Measurements from ENCODE around the gene RNASEH2A. TPM values are rescaled to one million over a fixed set of nuclear protein-coding genes. Genes with fewer than 3 reads are reported as not detected.
"Not testable (repeated sequence)": the region's sequence is repeated elsewhere in the genome, so short reads cannot be mapped to it uniquely, and the experiment has no call there.

The RNASEH2A gene
- total RNA-seq, 1 experiment from 2014 or later, result 79.5 TPM

DNA sequence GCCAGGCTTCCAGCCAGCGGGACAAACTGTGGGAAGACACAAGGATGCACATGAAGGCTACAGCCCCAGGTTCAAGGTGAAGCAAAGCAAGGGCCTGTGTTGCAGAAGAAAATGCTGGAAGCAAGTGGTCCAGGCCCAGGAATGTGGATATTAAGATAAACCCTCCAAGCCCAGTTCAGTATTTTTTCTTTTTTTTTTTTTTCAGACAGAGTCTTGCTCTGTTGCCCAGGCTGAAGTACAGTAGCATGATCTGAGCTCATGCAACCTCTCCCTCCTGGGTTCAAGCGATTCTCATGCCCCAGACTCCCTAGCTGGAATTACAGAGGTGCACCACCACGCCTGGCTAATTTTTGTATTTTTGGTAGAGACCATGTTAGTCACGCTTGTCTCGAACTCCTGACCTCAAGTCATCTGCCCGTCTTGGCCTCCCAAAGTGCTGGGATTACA is 9.2 kb upstream of the RNASEH2A start:
- no peaks in the 10 kb centered on the region for H3K27me3 ChIP-seq (ENCODE audit: insufficient read depth, low read length)
- no peak overlapping the region for H2BK20ac ChIP-seq (ENCODE audit: low read depth, low read length, poor library complexity, severe bottlenecking)
- Mint-ChIP-seq H3K36me3 (ENCODE audit: insufficient read depth in 1 of 3, low read depth in 3 of 3) (peaks cover 11 to 44% (median 35%) of the 10 kb centered on the region in 3 experiments; a peak in 6 of 7 replicates), H3K27ac (no peak overlapping the region), H3K4me3 (no peak overlapping the region), H3K9me3 (no peaks in the 10 kb centered on the region; a peak in 1 of 5 replicates), H3K4me1 (peaks cover 24% of the 10 kb centered on the region in 2 experiments), H3K27me3 (ENCODE audit: low read depth) (peaks cover 4% of the 10 kb centered on the region)
- H3K4ac ChIP-seq (ENCODE audit: low read depth, low read length), result no peak overlapping the region
- H3K79me2 ChIP-seq (ENCODE audit: insufficient read depth, low read length), result no peaks in the 10 kb centered on the region
- DNase-seq, result no peak
- no peak overlapping the region for H3K27ac ChIP-seq (ENCODE audit: insufficient read length, low read depth, low read length)
- H3K9me3 ChIP-seq (ENCODE audit: control insufficient read depth, low read depth, low read length), result no peaks in the 10 kb centered on the region
- no peak overlapping the region for H2BK12ac ChIP-seq (ENCODE audit: insufficient read length, low read depth, low read length)
- no peak overlapping the region for H4K91ac ChIP-seq (ENCODE audit: insufficient read length, low read depth, low read length)
- no peak overlapping the region for H2BK5ac ChIP-seq (ENCODE audit: insufficient read length, low read length)
- no peak overlapping the region for H4K5ac ChIP-seq (ENCODE audit: insufficient read length, low read depth, low read length)
- no peaks in the 10 kb centered on the region for H4K20me1 ChIP-seq (ENCODE audit: control insufficient read depth, insufficient read depth, insufficient read length)
- no peaks in the 10 kb centered on the region; the same call in 1 of the 2 replicates for H3K4me1 ChIP-seq (ENCODE audit: insufficient read depth, low read length)
- H3K56ac ChIP-seq (ENCODE audit: insufficient read length, low read depth, low read length), result no peak overlapping the region
- H3K18ac ChIP-seq (ENCODE audit: insufficient read length, low read depth, low read length), result no peak overlapping the region
- H4K8ac ChIP-seq (replicated peaks; ENCODE audit: insufficient read length, low read depth, low read length), result no peak overlapping the region
- no peak overlapping the region for H2BK15ac ChIP-seq (ENCODE audit: low read depth, low read length)
- no peak overlapping the region for H3K4me2 ChIP-seq (ENCODE audit: insufficient read depth, insufficient read length, low read length)
- H2AFZ ChIP-seq (ENCODE audit: low read length), result no peak overlapping the region
- WGBS (ENCODE audit: extremely low coverage, insufficient read length, low lambda C conversion rate), result no CpG with 5 or more reads among the region's 6 CpGs
- peaks cover 28% of the 10 kb centered on the region for H3K23me2 ChIP-seq (ENCODE audit: insufficient read length, low read depth, low read length, poor library complexity, severe bottlenecking)
- no peak overlapping the region for H3K23ac ChIP-seq (ENCODE audit: insufficient read length, low read depth, low read length)
- peaks cover 4% of the 10 kb centered on the region for H3K79me1 ChIP-seq (ENCODE audit: insufficient read depth, low read depth, low read length, poor library complexity, severe bottlenecking)
- TF ChIP-seq, protein P1, sequence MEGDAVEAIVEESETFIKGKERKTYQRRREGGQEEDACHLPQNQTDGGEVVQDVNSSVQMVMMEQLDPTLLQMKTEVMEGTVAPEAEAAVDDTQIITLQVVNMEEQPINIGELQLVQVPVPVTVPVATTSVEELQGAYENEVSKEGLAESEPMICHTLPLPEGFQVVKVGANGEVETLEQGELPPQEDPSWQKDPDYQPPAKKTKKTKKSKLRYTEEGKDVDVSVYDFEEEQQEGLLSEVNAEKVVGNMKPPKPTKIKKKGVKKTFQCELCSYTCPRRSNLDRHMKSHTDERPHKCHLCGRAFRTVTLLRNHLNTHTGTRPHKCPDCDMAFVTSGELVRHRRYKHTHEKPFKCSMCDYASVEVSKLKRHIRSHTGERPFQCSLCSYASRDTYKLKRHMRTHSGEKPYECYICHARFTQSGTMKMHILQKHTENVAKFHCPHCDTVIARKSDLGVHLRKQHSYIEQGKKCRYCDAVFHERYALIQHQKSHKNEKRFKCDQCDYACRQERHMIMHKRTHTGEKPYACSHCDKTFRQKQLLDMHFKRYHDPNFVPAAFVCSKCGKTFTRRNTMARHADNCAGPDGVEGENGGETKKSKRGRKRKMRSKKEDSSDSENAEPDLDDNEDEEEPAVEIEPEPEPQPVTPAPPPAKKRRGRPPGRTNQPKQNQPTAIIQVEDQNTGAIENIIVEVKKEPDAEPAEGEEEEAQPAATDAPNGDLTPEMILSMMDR (conservative IDR thresholded peaks at IDR 0.05), result no peak
- no peak overlapping the region for H3K9ac ChIP-seq (ENCODE audit: extremely low read depth, insufficient read length, low read length)
- no peak overlapping the region for H2BK120ac ChIP-seq (ENCODE audit: low read depth, low read length, poor library complexity, severe bottlenecking)
- H2AK5ac ChIP-seq (ENCODE audit: insufficient read length, low read length), result no peak overlapping the region
- H3T11ph ChIP-seq (ENCODE audit: low read length), result no peak overlapping the region
- H3K14ac ChIP-seq (ENCODE audit: insufficient read depth, low read length), result no peak overlapping the region

DNA sequence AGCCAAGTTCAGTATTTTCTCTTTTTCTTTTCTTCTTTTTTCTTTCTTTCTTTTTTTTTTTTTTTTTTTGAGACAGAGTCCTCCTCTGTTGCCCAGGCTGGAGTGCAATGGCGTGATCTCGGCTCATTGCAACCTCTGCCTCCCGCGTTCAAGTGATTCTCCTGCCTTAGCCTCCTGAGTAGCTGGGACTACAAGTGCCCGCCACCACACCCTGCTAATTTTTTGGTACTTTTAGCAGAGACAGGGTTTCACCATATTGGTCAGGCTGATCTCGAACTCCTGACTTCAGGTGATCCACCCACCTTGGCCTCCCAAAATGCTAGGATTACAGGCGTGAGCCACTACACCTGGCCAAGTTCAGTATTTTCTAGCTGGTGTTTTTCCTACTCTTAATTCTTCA is 8.8 kb upstream of the RNASEH2A start:
- DNase-seq; H3K9me3 ChIP-seq (ENCODE audit: control insufficient read depth, low read depth, low read length); H4K8ac ChIP-seq (replicated peaks; ENCODE audit: insufficient read length, low read depth, low read length); H2AFZ ChIP-seq (ENCODE audit: low read length); H3K79me2 ChIP-seq (ENCODE audit: insufficient read depth, low read length); H3K27ac ChIP-seq (ENCODE audit: insufficient read length, low read depth, low read length); H2BK5ac ChIP-seq (ENCODE audit: insufficient read length, low read length); H2BK12ac ChIP-seq (ENCODE audit: insufficient read length, low read depth, low read length); H3T11ph ChIP-seq (ENCODE audit: low read length); H4K20me1 ChIP-seq (ENCODE audit: control insufficient read depth, insufficient read depth, insufficient read length); H2BK15ac ChIP-seq (ENCODE audit: low read depth, low read length); H3K79me1 ChIP-seq (ENCODE audit: insufficient read depth, low read depth, low read length, poor library complexity, severe bottlenecking); H3K9ac ChIP-seq (ENCODE audit: extremely low read depth, insufficient read length, low read length); H3K14ac ChIP-seq (ENCODE audit: insufficient read depth, low read length); H3K18ac ChIP-seq (ENCODE audit: insufficient read length, low read depth, low read length); H3K27ac Mint-ChIP-seq; H3K9me3 Mint-ChIP-seq; H3K27me3 Mint-ChIP-seq (ENCODE audit: low read depth); H3K23ac ChIP-seq (ENCODE audit: insufficient read length, low read depth, low read length); H4K91ac ChIP-seq (ENCODE audit: insufficient read length, low read depth, low read length); H2BK20ac ChIP-seq (ENCODE audit: low read depth, low read length, poor library complexity, severe bottlenecking); H2AK5ac ChIP-seq (ENCODE audit: insufficient read length, low read length); H3K4me1 ChIP-seq (ENCODE audit: insufficient read depth, low read length); H4K5ac ChIP-seq (ENCODE audit: insufficient read length, low read depth, low read length); H3K56ac ChIP-seq (ENCODE audit: insufficient read length, low read depth, low read length); H3K4ac ChIP-seq (ENCODE audit: low read depth, low read length); H3K4me3 Mint-ChIP-seq; H2BK120ac ChIP-seq (ENCODE audit: low read depth, low read length, poor library complexity, severe bottlenecking); H3K4me2 ChIP-seq (ENCODE audit: insufficient read depth, insufficient read length, low read length); H3K27me3 ChIP-seq (ENCODE audit: insufficient read depth, low read length): not testable (repeated sequence)
- WGBS (ENCODE audit: extremely low coverage, insufficient read length, low lambda C conversion rate), result no CpG with 5 or more reads among the region's 7 CpGs
- H3K4me1 Mint-ChIP-seq, result peaks cover 28 to 29% of the 10 kb centered on the region in 2 experiments
- peaks cover 27% of the 10 kb centered on the region for H3K23me2 ChIP-seq (ENCODE audit: insufficient read length, low read depth, low read length, poor library complexity, severe bottlenecking)
- peaks cover 11 to 44% (median 35%) of the 10 kb centered on the region in 3 experiments; a peak in 6 of 7 replicates for H3K36me3 Mint-ChIP-seq (ENCODE audit: insufficient read depth in 1 of 3, low read depth in 3 of 3)
